Stimulated activated CD4-positive, alpha-beta T cell treated with anti-CD3 and anti-CD28 coated beads, TNF-alpha, amount 100 ng/mL, for 4 hours (primary cell): ENCODE data around the gene KRT4.
"Not testable (repeated sequence)": the region's sequence is repeated elsewhere in the genome, so short reads cannot be mapped to it uniquely, and the experiment has no call there.

Source experiments
- DNase-seq, 3 experiments: peaks; one replicate each; pipeline ENCODE4 v3.0.0-alpha.2; 2020; ENCODE audit warnings: low read depth in 3 of 3

Gene KRT4

GRCh38 chr12:52772772-52773171, 41.1 kb downstream of the KRT4 start:
- DNase-seq: no peak

GRCh38 chr12:52772188-52772587, 41.7 kb downstream of the KRT4 start:
- DNase-seq: no peak

GRCh38 chr12:52771505-52771904, 42.4 kb downstream of the KRT4 start:
- DNase-seq: no peak

GRCh38 chr12:52771088-52771487, 42.8 kb downstream of the KRT4 start:
- DNase-seq: no peak

GRCh38 chr12:52769946-52770345, 44.0 kb downstream of the KRT4 start:
- DNase-seq: no peak

GRCh38 chr12:52769354-52769753, 44.6 kb downstream of the KRT4 start:
- no peak for DNase-seq

GRCh38 chr12:52768479-52769200, 45.3 kb downstream of the KRT4 start:
- no peak for DNase-seq

- DNase-seq: no peak
These were observed 46.5 kb downstream of the KRT4 start for GRCh38 chr12:52767427-52767826.

- DNase-seq: no peak
These were observed 46.9 kb downstream of the KRT4 start for GRCh38 chr12:52767020-52767379.

- no peak for DNase-seq
These were observed 47.4 kb downstream of the KRT4 start for GRCh38 chr12:52766351-52767019.

GRCh38 chr12:52765702-52766101, 48.2 kb downstream of the KRT4 start:
- no peak for DNase-seq

GRCh38 chr12:52763991-52764390, 49.9 kb downstream of the KRT4 start:
- DNase-seq: no peak

- no peak for DNase-seq
These were observed 50.8 kb downstream of the KRT4 start for GRCh38 chr12:52763036-52763659.

GRCh38 chr12:52761802-52762201, 52.1 kb downstream of the KRT4 start:
- DNase-seq: no peak

GRCh38 chr12:52761218-52761617, 52.7 kb downstream of the KRT4 start:
- DNase-seq: not testable (repeated sequence)

GRCh38 chr12:52760623-52761022, 53.3 kb downstream of the KRT4 start:
- no peak for DNase-seq

GRCh38 chr12:52759695-52760094, 54.2 kb downstream of the KRT4 start:
- no peak for DNase-seq

GRCh38 chr12:52759218-52759617, 54.7 kb downstream of the KRT4 start:
- DNase-seq: no peak

GRCh38 chr12:52757449-52758176, 56.3 kb downstream of the KRT4 start:
- DNase-seq: no peak
